ENCODE data around the gene PRLH. TPM values are rescaled to one million over a fixed set of nuclear protein-coding genes. Genes with fewer than 3 reads are reported as not detected.

The PRLH gene
- total and polyA plus RNA-seq, 2 of the 13 experiments (the other 11 are each of a cell fraction or from before 2014, with no cell fraction given): not detected

- TF ChIP-seq XRCC5 (optimal IDR thresholded peaks at IDR 0.05; ENCODE audit: low read length) (no peak), HNF4A (CRISPR knock-in tag; IDR thresholded peaks at IDR 0.05) (no peak), ZSCAN25 (CRISPR knock-in tag; IDR thresholded peaks at IDR 0.05) (no peak), ZNF333 (CRISPR knock-in tag; IDR thresholded peaks at IDR 0.05; ENCODE audit: borderline replicate concordance) (0 out of 2 replicates have a peak, but pooled peaks have one; percentile 48), FOXP1 (IDR thresholded peaks at IDR 0.05) (no peak), FOXP1 (CRISPR knock-in tag; IDR thresholded peaks at IDR 0.05) (no peak), ZSCAN12 (CRISPR knock-in tag; IDR thresholded peaks at IDR 0.05) (no peak), FOXC1 (CRISPR knock-in tag; IDR thresholded peaks at IDR 0.05; ENCODE audit: borderline replicate concordance) (0 out of 2 replicates have a peak, but pooled peaks have one; percentile 51), GATA4 (IDR thresholded peaks at IDR 0.05; ENCODE audit: borderline replicate concordance, low read depth) (no peak), CAMTA2 (CRISPR knock-in tag; IDR thresholded peaks at IDR 0.05; ENCODE audit: borderline replicate concordance) (0 out of 2 replicates have a peak, but pooled peaks have one; percentile 44), GATAD1 (CRISPR knock-in tag; IDR thresholded peaks at IDR 0.05) (no peak), TEAD3 (CRISPR knock-in tag; optimal IDR thresholded peaks at IDR 0.05; ENCODE audit: borderline replicate concordance) (peak; percentile 24), MZF1 (CRISPR knock-in tag; IDR thresholded peaks at IDR 0.05; ENCODE audit: borderline replicate concordance) (no peak), WIZ (CRISPR knock-in tag; IDR thresholded peaks at IDR 0.05) (no peak), ZNF792 (CRISPR knock-in tag; IDR thresholded peaks at IDR 0.05) (no peak), ZSCAN9 (CRISPR knock-in tag; IDR thresholded peaks at IDR 0.05; ENCODE audit: borderline replicate concordance) (no peak), ZBTB21 (CRISPR knock-in tag; IDR thresholded peaks at IDR 0.05) (no peak), CC2D1A (CRISPR knock-in tag; IDR thresholded peaks at IDR 0.05) (no peak), ARID2 (CRISPR knock-in tag; IDR thresholded peaks at IDR 0.05; ENCODE audit: borderline replicate concordance) (no peak), HDAC1 (CRISPR knock-in tag; IDR thresholded peaks at IDR 0.05) (no peak), SIX4 (CRISPR knock-in tag; IDR thresholded peaks at IDR 0.05) (no peak), ADNP (CRISPR knock-in tag; IDR thresholded peaks at IDR 0.05) (no peak), ZEB1 (IDR thresholded peaks at IDR 0.05; ENCODE audit: insufficient replicate concordance, low read depth) (no peak), FOXO4 (CRISPR knock-in tag; conservative IDR thresholded peaks at IDR 0.05) (peak; percentile 89; the same call in 1 of the 2 replicates)
- TF ChIP-seq, protein P1, sequence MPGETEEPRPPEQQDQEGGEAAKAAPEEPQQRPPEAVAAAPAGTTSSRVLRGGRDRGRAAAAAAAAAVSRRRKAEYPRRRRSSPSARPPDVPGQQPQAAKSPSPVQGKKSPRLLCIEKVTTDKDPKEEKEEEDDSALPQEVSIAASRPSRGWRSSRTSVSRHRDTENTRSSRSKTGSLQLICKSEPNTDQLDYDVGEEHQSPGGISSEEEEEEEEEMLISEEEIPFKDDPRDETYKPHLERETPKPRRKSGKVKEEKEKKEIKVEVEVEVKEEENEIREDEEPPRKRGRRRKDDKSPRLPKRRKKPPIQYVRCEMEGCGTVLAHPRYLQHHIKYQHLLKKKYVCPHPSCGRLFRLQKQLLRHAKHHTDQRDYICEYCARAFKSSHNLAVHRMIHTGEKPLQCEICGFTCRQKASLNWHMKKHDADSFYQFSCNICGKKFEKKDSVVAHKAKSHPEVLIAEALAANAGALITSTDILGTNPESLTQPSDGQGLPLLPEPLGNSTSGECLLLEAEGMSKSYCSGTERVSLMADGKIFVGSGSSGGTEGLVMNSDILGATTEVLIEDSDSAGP (CRISPR knock-in tag; IDR thresholded peaks at IDR 0.05; ENCODE audit: borderline replicate concordance): no peak
- TF ChIP-seq, protein P2, sequence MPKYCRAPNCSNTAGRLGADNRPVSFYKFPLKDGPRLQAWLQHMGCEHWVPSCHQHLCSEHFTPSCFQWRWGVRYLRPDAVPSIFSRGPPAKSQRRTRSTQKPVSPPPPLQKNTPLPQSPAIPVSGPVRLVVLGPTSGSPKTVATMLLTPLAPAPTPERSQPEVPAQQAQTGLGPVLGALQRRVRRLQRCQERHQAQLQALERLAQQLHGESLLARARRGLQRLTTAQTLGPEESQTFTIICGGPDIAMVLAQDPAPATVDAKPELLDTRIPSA (CRISPR knock-in tag; IDR thresholded peaks at IDR 0.05; ENCODE audit: borderline replicate concordance): no peak
- TF ChIP-seq, protein P3, sequence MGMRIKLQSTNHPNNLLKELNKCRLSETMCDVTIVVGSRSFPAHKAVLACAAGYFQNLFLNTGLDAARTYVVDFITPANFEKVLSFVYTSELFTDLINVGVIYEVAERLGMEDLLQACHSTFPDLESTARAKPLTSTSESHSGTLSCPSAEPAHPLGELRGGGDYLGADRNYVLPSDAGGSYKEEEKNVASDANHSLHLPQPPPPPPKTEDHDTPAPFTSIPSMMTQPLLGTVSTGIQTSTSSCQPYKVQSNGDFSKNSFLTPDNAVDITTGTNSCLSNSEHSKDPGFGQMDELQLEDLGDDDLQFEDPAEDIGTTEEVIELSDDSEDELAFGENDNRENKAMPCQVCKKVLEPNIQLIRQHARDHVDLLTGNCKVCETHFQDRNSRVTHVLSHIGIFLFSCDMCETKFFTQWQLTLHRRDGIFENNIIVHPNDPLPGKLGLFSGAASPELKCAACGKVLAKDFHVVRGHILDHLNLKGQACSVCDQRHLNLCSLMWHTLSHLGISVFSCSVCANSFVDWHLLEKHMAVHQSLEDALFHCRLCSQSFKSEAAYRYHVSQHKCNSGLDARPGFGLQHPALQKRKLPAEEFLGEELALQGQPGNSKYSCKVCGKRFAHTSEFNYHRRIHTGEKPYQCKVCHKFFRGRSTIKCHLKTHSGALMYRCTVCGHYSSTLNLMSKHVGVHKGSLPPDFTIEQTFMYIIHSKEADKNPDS (CRISPR knock-in tag; IDR thresholded peaks at IDR 0.05): no peak
Measured at GRCh38 chr2:237599465-237600110, 33.2 kb downstream of the PRLH start (continued).
